GM12892 (cell line): ENCODE data around the gene SLC28A1.

Source experiments
- POLR2A ChIP-seq: IDR thresholded peaks from 2 replicates; pipeline ENCODE4 v1.6.1; 2011; ENCODE audit warnings: low read depth, low read length, control low read depth
- POLR2AphosphoS5 ChIP-seq: IDR thresholded peaks from 2 replicates; pipeline ENCODE4 v1.6.1; 2011; ENCODE audit warnings: low read depth, low read length, control low read depth

- no peak for TF ChIP-seq POLR2AphosphoS5
- no peak for TF ChIP-seq POLR2A
Observed at GRCh38 chr15:84903751-84904150, 19.3 kb downstream of the SLC28A1 start.
